22Rv1 (cell line): ENCODE measurements around the gene POFUT2.

ENCODE experiments used
- CTCF ChIP-seq: fragments of 450-650 bp; IDR thresholded peaks from 2 replicates; pipeline ENCODE4 v1.5.1; 2017; ENCODE audit warnings: mild to moderate bottlenecking
- ZFX ChIP-seq: fragments of 450-650 bp; IDR thresholded peaks from 2 replicates; pipeline ENCODE4 v1.6.1; 2017; ENCODE audit warnings: antibody characterized with exemption, borderline replicate concordance

GRCh38 chr21:45286671-45287437 lies 841 bp downstream of the POFUT2 start:
- TF ChIP-seq CTCF (no peak), ZFX (no peak)
